Measurements from ENCODE around the gene HSD17B8.

The HSD17B8 gene

GRCh38 chr6:33248932-33249731 lies 44.7 kb downstream of the HSD17B8 start:
- DNase-seq, result peak; percentile 99

- DNase-seq, result no peak
Observed at GRCh38 chr6:33249732-33250630, 45.5 kb downstream of the HSD17B8 start.

- no peak for DNase-seq
Observed at GRCh38 chr6:33250731-33251130, 46.3 kb downstream of the HSD17B8 start.

GRCh38 chr6:33251395-33252012 lies 47.0 kb downstream of the HSD17B8 start:
- no peak for DNase-seq

- no peak for DNase-seq
Observed at GRCh38 chr6:33252759-33253158, 48.3 kb downstream of the HSD17B8 start.

GRCh38 chr6:33254591-33254990 lies 50.1 kb downstream of the HSD17B8 start:
- DNase-seq, result no peak
